H1 (cell line): ENCODE measurements around the gene DTX4. TPM values are rescaled to one million over a fixed set of nuclear protein-coding genes. Genes with fewer than 3 reads are reported as not detected.
A peak's percentile ranks its signal among the peaks of the same experiment; 100 is the strongest.

Experiments used
- ASH2L ChIP-seq: fragments of 200-600, 300-600 bp; sonication (generic); IDR thresholded peaks from one replicate; pipeline ENCODE4 v1.7.1; 2017; ENCODE audit warnings: low read length
- ATF2 ChIP-seq: IDR thresholded peaks from 2 replicates; pipeline ENCODE4 v1.6.1; 2012; ENCODE audit warnings: low read length, inconsistent platforms
- BACH1 ChIP-seq: IDR thresholded peaks from 2 replicates; pipeline ENCODE4 v1.6.1; 2012; ENCODE audit warnings: low read length, improper control_type of control experiment
- CEBPB ChIP-seq: IDR thresholded peaks from 2 replicates; pipeline ENCODE4 v1.6.1; 2012; ENCODE audit warnings: low read depth, low read length
- CTBP2 ChIP-seq: IDR thresholded peaks from 2 replicates; pipeline ENCODE4 v1.7.0; 2011; ENCODE audit warnings: borderline replicate concordance, mild to moderate bottlenecking, moderate library complexity, mixed read lengths, low read length; ENCODE audit not compliant: insufficient read depth, insufficient read length
- E2F6 ChIP-seq: IDR thresholded peaks from 2 replicates; pipeline ENCODE4 v1.6.1; 2012; ENCODE audit warnings: inconsistent platforms
- HDAC2 ChIP-seq, 2 experiments: fragments of 300-600 bp in 1 of 2; sonication (generic) in 1 of 2; IDR thresholded peaks; 2 replicates each; pipeline ENCODE4 v1.6.1; 2011 to 2012; ENCODE audit warnings: low read depth in 2 of 2, low read length in 2 of 2, mild to moderate bottlenecking in 2 of 2, moderate library complexity in 2 of 2, borderline replicate concordance in 1 of 2, inconsistent platforms in 1 of 2
- MAFK ChIP-seq: IDR thresholded peaks from 2 replicates; pipeline ENCODE4 v1.6.1; 2012; ENCODE audit warnings: low read depth, mild to moderate bottlenecking, improper control_type of control experiment, low read length
- NRF1 ChIP-seq: IDR thresholded peaks from 2 replicates; pipeline ENCODE4 v1.6.1; 2011; ENCODE audit warnings: mild to moderate bottlenecking, low read depth, low read length, improper control_type of control experiment
- RFX5 ChIP-seq: IDR thresholded peaks from 2 replicates; pipeline ENCODE4 v1.6.1; 2011; ENCODE audit warnings: low read depth, low read length, improper control_type of control experiment, borderline replicate concordance
- SIN3A ChIP-seq, 2 experiments: IDR thresholded peaks in 1 of 2; conservative IDR thresholded peaks in 1 of 2; 2 replicates each; pipeline ENCODE4 v1.6.1; 2011 to 2012; ENCODE audit warnings: low read length in 2 of 2, improper control_type of control experiment in 1 of 2, low read depth in 1 of 2, mild to moderate bottlenecking in 1 of 2
- SP2 ChIP-seq: IDR thresholded peaks from 2 replicates; pipeline ENCODE4 v1.6.1; 2012; ENCODE audit warnings: mild to moderate bottlenecking, low read length, inconsistent platforms
- TAF1 ChIP-seq: IDR thresholded peaks from 2 replicates; pipeline ENCODE4 v1.6.1; 2011; ENCODE audit warnings: mild to moderate bottlenecking, low read depth, low read length
- TAF7 ChIP-seq: optimal IDR thresholded peaks from 2 replicates; pipeline ENCODE3; 2011; ENCODE audit warnings: low read depth, mild to moderate bottlenecking, inconsistent platforms, low read length, moderate library complexity, borderline replicate concordance
- TBP ChIP-seq: IDR thresholded peaks from 2 replicates; pipeline ENCODE4 v1.6.1; 2011; ENCODE audit warnings: low read depth, low read length, improper control_type of control experiment
- TEAD4 ChIP-seq: IDR thresholded peaks from 2 replicates; pipeline ENCODE4 v1.6.1; 2012; ENCODE audit warnings: low read depth, low read length, inconsistent platforms, mixed read lengths
- polyA plus RNA-seq, 7 experiments: library from polyadenylated mRNA; depleted of rRNA in 3 of 7; stranded (reverse) in 5 of 7; unstranded in 2 of 7; fragments of >200 nt in 5 of 7; fragments of 200-250 nt in 2 of 7; gene quantifications; 1 replicate in 5 of 7; 2 replicates in 1 of 7; 4 replicates in 1 of 7; pipeline versions ENCODE4 v1.2.1 to v1.2.3, GENCODE V29; 2011 to 2013; ENCODE audit warnings: missing spikeins in 2 of 7, mixed read lengths in 2 of 7
- total RNA-seq: library from RNA; stranded (reverse); fragmentation: NEBNext Ultra II Directional; extraction: Animal tissue kit (Norgen Biotek cat#: 25700); gene quantifications from 2 replicates; pipeline ENCODE4 v1.2.1, GENCODE V29; 2021
- TF ChIP-seq, protein P1 (sequence below), 3 experiments: IDR thresholded peaks; 1 replicate in 2 of 3; 2 replicates in 1 of 3; pipeline versions ENCODE4 v1.5.1 to v1.6.1; 2011; ENCODE audit warnings: low read length in 3 of 3, mild to moderate bottlenecking in 3 of 3, inconsistent platforms in 2 of 3, low read depth in 1 of 3, moderate library complexity in 1 of 3; ENCODE audit not compliant: insufficient read depth in 1 of 3; ENCODE audit errors: control extremely low read depth in 1 of 3

DTX4 gene
- total and polyA plus RNA-seq, 2 of the 8 experiments (the other 6 are each of a cell fraction or from before 2014, with no cell fraction given): 5.1 to 18.8 TPM

DNA sequence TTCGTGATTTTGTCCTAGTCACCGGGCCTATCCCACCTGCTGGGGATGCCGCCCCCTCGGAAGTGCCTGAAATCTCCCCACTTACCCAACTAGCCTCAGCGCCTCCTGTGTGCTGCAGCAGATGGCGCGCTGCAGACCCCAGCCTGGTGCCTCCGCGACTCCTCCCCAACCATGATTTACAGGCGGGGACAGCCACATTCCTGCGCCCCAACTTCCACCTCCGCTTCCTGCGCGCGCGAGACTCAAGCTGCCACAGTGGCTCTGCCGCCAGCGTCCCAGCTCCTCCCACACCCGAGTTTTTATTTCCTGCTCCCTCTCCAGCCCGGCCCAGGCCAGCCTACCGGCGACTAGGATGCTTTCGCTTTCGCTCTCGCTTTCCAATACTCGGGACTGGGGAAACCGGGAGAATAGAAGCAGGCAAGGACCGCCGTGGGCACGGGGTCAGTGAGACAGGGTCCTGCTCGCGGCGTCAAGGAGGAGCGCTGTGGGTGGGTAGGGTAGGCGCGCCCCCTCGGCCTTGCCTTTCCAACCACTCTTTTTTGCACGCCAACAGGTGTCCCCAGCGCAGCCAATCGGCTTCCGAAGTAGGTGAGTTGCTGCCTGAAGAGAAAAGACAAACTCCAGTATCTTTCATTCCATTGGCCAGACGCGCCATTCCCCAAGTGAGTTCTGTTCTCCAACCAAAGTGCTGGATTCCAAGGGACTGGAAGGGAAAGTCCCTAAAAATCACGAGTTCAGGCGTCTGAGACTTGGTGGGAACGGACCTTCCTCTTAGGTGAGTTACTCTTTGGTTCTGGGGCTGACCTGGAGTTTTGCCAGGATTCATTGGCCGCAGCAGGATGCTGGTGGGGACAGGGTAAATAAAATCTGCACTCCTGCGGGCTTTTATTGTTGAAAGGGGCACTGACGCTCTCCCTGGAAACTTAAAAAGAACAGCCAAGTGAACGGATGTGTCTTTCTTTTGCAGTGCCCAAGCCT lies 29.1 kb upstream of the DTX4 start, which contains the start of gene FAM111A (continued):
- TF ChIP-seq RFX5 (peak; percentile 81; the same call in 1 of the 2 replicates), ATF2 (0 out of 2 replicates have a peak, but pooled peaks have one; percentile 47), MAFK (no peak), NRF1 (no peak), TAF1 (peak; percentile 55; the same call in 1 of the 2 replicates), TEAD4 (peak; percentile 62; the same call in 1 of the 2 replicates), ASH2L (peak; percentile 97), HDAC2 (IDR thresholded peaks at IDR 0.05; ENCODE audit: borderline replicate concordance in 1 of 2, low read depth in 2 of 2, low read length in 2 of 2) (peak; percentile 58 to 77; a peak in 2 of 4 replicates), E2F6 (peak; percentile 86), SIN3A (conservative IDR thresholded peaks at IDR 0.05 in 1 of 2, IDR thresholded peaks at IDR 0.05 in 1 of 2; ENCODE audit: low read depth in 1 of 2, low read length in 2 of 2) (peak in 1 of 2 experiments; percentile 74; a peak in 1 of 4 replicates), CEBPB (no peak), BACH1 (peak; percentile 69; the same call in 1 of the 2 replicates), CTBP2 (no peak), SP2 (no peak), TAF7 (peak; percentile 30), TBP (peak; percentile 62; the same call in 1 of the 2 replicates)
- TF ChIP-seq, protein P1, sequence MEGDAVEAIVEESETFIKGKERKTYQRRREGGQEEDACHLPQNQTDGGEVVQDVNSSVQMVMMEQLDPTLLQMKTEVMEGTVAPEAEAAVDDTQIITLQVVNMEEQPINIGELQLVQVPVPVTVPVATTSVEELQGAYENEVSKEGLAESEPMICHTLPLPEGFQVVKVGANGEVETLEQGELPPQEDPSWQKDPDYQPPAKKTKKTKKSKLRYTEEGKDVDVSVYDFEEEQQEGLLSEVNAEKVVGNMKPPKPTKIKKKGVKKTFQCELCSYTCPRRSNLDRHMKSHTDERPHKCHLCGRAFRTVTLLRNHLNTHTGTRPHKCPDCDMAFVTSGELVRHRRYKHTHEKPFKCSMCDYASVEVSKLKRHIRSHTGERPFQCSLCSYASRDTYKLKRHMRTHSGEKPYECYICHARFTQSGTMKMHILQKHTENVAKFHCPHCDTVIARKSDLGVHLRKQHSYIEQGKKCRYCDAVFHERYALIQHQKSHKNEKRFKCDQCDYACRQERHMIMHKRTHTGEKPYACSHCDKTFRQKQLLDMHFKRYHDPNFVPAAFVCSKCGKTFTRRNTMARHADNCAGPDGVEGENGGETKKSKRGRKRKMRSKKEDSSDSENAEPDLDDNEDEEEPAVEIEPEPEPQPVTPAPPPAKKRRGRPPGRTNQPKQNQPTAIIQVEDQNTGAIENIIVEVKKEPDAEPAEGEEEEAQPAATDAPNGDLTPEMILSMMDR (IDR thresholded peaks at IDR 0.05; ENCODE audit: control extremely low read depth in 1 of 3, insufficient read depth in 1 of 3, low read depth in 1 of 3, low read length in 3 of 3): peak; percentile 25 to 55 (median 29); a peak in 3 of 4 replicates
